Gastrocnemius medialis (tissue), 4 donors: Measurements from ENCODE around the gene NDRG2. TPM values are rescaled to one million over a fixed set of nuclear protein-coding genes. Genes with fewer than 3 reads are reported as not detected.

Source experiments
- ATAC-seq, 2 donors: fragments of 150-250 bp; one replicate each; pipeline ENCODE4 v1.9.1; 2016
- DNase-seq, 2 donors: peaks; one replicate each; pipeline ENCODE4 v3.0.0-alpha.2; 2019
- H3K27ac ChIP-seq, 4 donors: fragments of 200-600 bp; sonication (generic); 1 replicate in 1 of 4; 2 replicates in 3 of 4; pipeline ENCODE4 v1.5.1; 2016 to 2018; ENCODE audit warnings: mild to moderate bottlenecking in 2 of 4, moderate library complexity in 1 of 4
- H3K27me3 ChIP-seq, 3 donors: fragments of 200-600 bp; sonication (generic) in 2 of 3; 1 replicate in 1 of 3; 2 replicates in 2 of 3; pipeline versions ENCODE4 v1.5.1 to v1.6.0; 2016 to 2019; ENCODE audit warnings: mild to moderate bottlenecking in 1 of 3, moderate library complexity in 1 of 3
- H3K36me3 ChIP-seq, 2 donors: fragments of 200-600 bp; sonication (generic) in 1 of 2; one replicate each; pipeline ENCODE4 v1.5.1; 2017 to 2018
- H3K4me1 ChIP-seq, 2 donors: fragments of 200-600 bp; sonication (generic) in 1 of 2; one replicate each; pipeline ENCODE4 v1.5.1; 2016 to 2017; ENCODE audit warnings: mild to moderate bottlenecking in 2 of 2
- H3K4me3 ChIP-seq, 4 donors: fragments of 200-600 bp; sonication (generic) in 3 of 4; 1 replicate in 1 of 4; 2 replicates in 3 of 4; pipeline ENCODE4 v1.5.1; 2016 to 2019; ENCODE audit warnings: mild to moderate bottlenecking in 2 of 4
- H3K9me3 ChIP-seq, 3 donors: fragments of 200-600 bp; sonication (generic) in 2 of 3; 1 replicate in 1 of 3; 2 replicates in 2 of 3; pipeline ENCODE4 v1.5.1; 2016 to 2019
- POLR2A ChIP-seq, 2 donors: fragments of 450-650 bp; IDR thresholded peaks; one replicate each; pipeline ENCODE4 v1.6.1; 2017; ENCODE audit warnings: antibody characterized with exemption in 2 of 2, mild to moderate bottlenecking in 2 of 2, moderate library complexity in 2 of 2
- in situ Hi-C, 4 donors: fragments of 200-750 bp; cut with MboI; loops; one replicate each; pipeline versions ENCODE4 v1.15.0 to v1.8.0; 2017; ENCODE audit warnings: low sequenced_read_pairs in 4 of 4
- intact Hi-C: fragments of 100-400 bp; cut with DNase I; formaldehyde crosslinking; loops from one replicate; pipeline ENCODE4 v1.15.1; 2023; ENCODE audit warnings: low total_unique reads
- total RNA-seq, 4 donors: library from RNA; depleted of rRNA; stranded (reverse); fragments of >200 nt; gene quantifications; one replicate each; pipeline versions ENCODE4 v1.1.0 to v1.2.3, GENCODE V29; 2016
- TF ChIP-seq, protein P1 (sequence below), 5 experiments: fragments of 450-650 bp in 3 of 5; fragments of 200-600 bp in 2 of 5; sonication (generic) in 2 of 5; IDR thresholded peaks in 4 of 5; conservative IDR thresholded peaks in 1 of 5; 1 replicate in 4 of 5; 2 replicates in 1 of 5; pipeline ENCODE4 v1.5.1; 2016 to 2019; ENCODE audit warnings: antibody characterized with exemption in 5 of 5, mild to moderate bottlenecking in 3 of 5, moderate library complexity in 3 of 5

NDRG2 gene
- total RNA-seq, 4 donors from 2014 or later = 759 to 2,790 (median 1,841) TPM

DNA sequence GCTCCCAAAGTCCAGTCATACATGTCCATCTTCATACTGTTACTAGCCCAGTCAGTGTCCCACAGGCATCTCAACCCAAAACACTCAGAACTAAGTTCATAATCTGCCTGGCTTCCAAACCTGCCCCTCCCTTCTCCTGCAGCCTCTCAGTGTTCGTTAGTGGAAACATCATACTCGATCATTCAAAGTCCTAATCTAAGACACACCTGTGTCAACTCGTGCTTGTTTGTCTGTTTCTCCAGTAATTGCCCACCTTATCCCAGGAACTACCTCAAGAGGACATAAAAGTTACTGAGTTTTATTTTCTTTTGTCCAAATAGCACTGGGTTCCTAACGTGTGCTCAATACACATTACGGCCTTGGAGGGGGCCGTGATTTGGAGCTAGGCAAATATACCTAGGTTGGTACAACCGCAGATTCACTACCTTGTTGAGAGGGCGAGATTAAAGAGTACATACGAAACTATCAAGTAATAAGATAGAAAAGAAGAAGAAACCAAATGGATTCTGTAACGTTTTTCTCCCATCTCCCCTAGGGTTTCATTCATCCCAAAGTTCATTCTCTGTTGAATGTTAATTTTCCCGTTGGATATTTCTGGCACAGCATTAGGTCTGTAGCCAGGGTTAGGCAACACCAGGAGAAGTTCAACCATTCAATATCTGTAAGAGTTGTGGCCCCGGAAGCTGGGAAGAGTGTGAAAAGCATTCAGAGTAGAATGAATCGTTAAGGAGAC is 35.9 kb upstream of the NDRG2 start:
- TF ChIP-seq, protein P1, sequence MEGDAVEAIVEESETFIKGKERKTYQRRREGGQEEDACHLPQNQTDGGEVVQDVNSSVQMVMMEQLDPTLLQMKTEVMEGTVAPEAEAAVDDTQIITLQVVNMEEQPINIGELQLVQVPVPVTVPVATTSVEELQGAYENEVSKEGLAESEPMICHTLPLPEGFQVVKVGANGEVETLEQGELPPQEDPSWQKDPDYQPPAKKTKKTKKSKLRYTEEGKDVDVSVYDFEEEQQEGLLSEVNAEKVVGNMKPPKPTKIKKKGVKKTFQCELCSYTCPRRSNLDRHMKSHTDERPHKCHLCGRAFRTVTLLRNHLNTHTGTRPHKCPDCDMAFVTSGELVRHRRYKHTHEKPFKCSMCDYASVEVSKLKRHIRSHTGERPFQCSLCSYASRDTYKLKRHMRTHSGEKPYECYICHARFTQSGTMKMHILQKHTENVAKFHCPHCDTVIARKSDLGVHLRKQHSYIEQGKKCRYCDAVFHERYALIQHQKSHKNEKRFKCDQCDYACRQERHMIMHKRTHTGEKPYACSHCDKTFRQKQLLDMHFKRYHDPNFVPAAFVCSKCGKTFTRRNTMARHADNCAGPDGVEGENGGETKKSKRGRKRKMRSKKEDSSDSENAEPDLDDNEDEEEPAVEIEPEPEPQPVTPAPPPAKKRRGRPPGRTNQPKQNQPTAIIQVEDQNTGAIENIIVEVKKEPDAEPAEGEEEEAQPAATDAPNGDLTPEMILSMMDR (IDR thresholded peaks at IDR 0.05 in 4 of 5, conservative IDR thresholded peaks at IDR 0.05 in 1 of 5) = no peak
- intact Hi-C loops (no loop called here), in situ Hi-C loops (loop anchor here in 1 of 4 donors (25.0 kb wide), 1 partner anchor 373 kb away; the partner anchor contains the start of genes ANG and RNASE4)
- H3K9me3 ChIP-seq = no peaks in the 10 kb centered on the region
- H3K4me1 ChIP-seq = no peaks in the 10 kb centered on the region
- no peaks in the 10 kb centered on the region for H3K36me3 ChIP-seq
- DNase-seq (no peak), ATAC-seq (no peak)
- no peak overlapping the region for H3K27ac ChIP-seq
- H3K27me3 ChIP-seq = no peaks in the 10 kb centered on the region
- H3K4me3 ChIP-seq = no peak overlapping the region

DNA sequence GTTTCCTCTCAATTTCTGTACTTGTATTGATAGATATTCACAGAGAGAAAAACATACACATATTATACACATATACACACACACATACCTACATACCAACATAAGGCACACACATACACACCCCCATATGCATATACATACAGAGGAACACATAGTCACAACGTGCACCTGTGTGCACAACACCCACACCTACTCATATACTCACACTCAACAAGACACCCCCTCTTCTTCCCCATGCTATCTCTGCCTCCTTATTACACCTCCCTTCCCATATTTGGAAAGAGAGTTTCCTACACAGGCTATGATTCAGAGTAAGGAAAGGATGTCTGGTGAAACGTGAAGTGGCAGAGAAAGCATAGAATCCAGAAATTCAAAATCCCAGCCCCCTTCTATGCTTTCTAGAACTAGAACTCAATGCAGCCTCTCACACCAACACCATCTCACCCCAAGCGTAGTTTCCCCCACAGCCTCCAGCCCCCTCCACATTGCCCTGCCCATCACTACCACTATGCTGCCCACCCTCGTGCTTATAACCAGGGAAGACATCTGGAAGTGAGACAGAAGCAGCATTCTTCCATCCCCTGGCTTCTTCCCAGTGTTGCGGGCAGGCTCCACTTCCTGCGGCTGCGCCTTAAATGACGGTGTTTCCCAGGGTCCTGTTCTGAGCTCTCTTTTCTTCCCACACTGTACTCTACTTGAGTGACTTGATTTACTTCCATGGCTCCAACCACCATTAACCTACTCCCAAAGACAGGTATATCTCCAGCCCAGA is 35.2 kb upstream of the NDRG2 start:
- no peak for ATAC-seq
- no peak for DNase-seq
- Histone ChIP-seq H3K27ac (no peak overlapping the region), H3K4me1 (no peaks in the 10 kb centered on the region), H3K36me3 (no peaks in the 10 kb centered on the region), H3K27me3 (no peaks in the 10 kb centered on the region), H3K9me3 (no peaks in the 10 kb centered on the region), H3K4me3 (no peak overlapping the region)
- in situ Hi-C loops = loop anchor here in 1 of 4 donors (25.0 kb wide), 1 partner anchor 373 kb away; the partner anchor contains the start of genes ANG and RNASE4
- TF ChIP-seq, protein P1 (IDR thresholded peaks at IDR 0.05 in 4 of 5, conservative IDR thresholded peaks at IDR 0.05 in 1 of 5) = no peak
- no peak for TF ChIP-seq POLR2A (IDR thresholded peaks at IDR 0.05)
- intact Hi-C loops = loop anchor here (5.0 kb wide), 1 partner anchor 37 kb away; the partner anchor contains the start of gene ZNF219

DNA sequence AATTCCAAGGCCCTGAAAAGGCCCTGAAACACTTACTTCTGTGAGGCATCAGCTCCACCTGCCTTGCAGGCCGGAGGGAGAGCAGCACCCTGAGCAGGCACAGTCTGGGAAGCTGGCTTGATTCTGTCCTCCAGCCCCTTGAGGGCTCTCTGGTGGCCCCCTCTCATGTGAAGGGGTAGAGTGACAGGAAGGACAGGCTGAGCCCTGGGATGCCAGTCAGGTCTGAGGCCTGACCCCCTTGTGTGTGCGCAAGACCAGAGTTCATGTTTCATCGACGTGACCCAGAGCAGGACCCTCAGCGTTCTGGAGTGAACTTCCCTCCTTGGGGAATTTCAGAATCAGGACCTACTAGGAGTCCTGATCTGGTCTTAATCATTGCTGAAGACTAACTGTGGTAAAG is 34.0 kb upstream of the NDRG2 start:
- in situ Hi-C loops (loop anchor here in 1 of 4 donors (25.0 kb wide), 1 partner anchor 372 kb away; the partner anchor contains the start of genes ANG and RNASE4), intact Hi-C loops (loop anchor here (5.0 kb wide), 1 partner anchor 38 kb away; the partner anchor contains the start of gene ZNF219)
- ATAC-seq = no peak
- H3K4me3 ChIP-seq = no peak overlapping the region
- no peaks in the 10 kb centered on the region for H3K36me3 ChIP-seq
- no peaks in the 10 kb centered on the region for H3K4me1 ChIP-seq
- no peak for DNase-seq
- no peak overlapping the region for H3K27ac ChIP-seq
- H3K9me3 ChIP-seq = no peaks in the 10 kb centered on the region
- H3K27me3 ChIP-seq = no peaks in the 10 kb centered on the region
- TF ChIP-seq, protein P1 (IDR thresholded peaks at IDR 0.05 in 4 of 5, conservative IDR thresholded peaks at IDR 0.05 in 1 of 5) = no peak
- no peak for TF ChIP-seq POLR2A (IDR thresholded peaks at IDR 0.05)

DNA sequence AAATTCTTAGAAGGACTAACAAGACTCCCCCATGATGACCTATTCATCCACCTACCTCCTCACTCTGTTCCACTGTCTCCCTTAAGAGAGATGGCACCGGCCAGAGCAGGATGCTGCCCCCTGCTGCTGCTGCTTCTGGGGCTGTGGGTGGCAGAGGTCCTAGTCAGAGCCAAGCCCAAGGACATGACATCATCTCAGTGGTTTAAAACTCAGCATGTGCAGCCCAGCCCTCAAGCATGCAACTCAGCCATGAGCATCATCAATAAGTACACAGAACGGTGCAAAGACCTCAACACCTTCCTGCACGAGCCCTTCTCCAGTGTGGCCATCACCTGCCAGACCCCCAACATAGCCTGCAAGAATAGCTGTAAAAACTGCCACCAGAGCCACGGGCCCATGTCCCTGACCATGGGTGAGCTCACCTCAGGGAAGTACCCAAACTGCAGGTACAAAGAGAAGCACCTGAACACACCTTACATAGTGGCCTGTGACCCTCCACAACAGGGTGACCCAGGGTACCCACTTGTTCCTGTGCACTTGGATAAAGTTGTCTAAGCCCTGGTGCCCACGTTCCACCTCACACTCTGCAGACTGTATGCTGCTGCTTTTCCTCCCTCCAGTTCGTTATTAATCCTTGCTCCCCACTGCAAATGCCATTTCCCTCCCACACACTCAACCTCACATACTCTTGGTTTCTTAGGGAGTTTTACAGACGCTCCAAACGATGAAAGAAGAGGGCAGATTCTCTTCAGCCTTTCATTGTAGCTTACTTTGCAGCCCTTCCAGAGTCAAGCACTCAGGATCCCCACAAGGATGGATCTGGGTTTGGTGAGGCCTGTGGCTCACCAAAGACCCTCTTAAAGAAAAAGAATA is 33.2 kb upstream of the NDRG2 start, which contains the start of gene RNASE8:
TSS of gene RNASE8 (plus strand) at position 20 of the 873 bp plus-strand sequence. CDS start at position 91, 71 bp downstream.
- TF ChIP-seq POLR2A (IDR thresholded peaks at IDR 0.05) = no peak
- TF ChIP-seq, protein P1 (IDR thresholded peaks at IDR 0.05 in 4 of 5, conservative IDR thresholded peaks at IDR 0.05 in 1 of 5) = no peak
- ATAC-seq = no peak
- no peak within 1 kb of the TSS for H3K27ac ChIP-seq
- in situ Hi-C loops = loop anchor here in 1 of 4 donors (25.0 kb wide), 1 partner anchor 371 kb away; the partner anchor contains the start of genes ANG and RNASE4
- H3K36me3 ChIP-seq = no peaks in the 10 kb centered on the region
- H3K4me3 ChIP-seq = no peak within 1 kb of the TSS
- no peaks in the 10 kb centered on the region for H3K9me3 ChIP-seq
- no peaks in the 10 kb centered on the region for H3K4me1 ChIP-seq
- no peak for DNase-seq
- H3K27me3 ChIP-seq = no peaks in the 10 kb centered on the region
- intact Hi-C loops = loop anchor here (5.0 kb wide), 1 partner anchor 39 kb away; the partner anchor contains the start of gene ZNF219
